Sigmoid colon (tissue), 3 donors: ENCODE data around the gene INTS3.

Experiments
- CTCF ChIP-seq, 4 experiments: fragments of 450-650 bp in 3 of 4; fragments of 200-600 bp in 1 of 4; IDR thresholded peaks; one replicate each; pipeline ENCODE4 v1.5.1; 2016 to 2019; ENCODE audit warnings: antibody characterized with exemption in 4 of 4, mild to moderate bottlenecking in 3 of 4, moderate library complexity in 2 of 4
- POLR2A ChIP-seq, 2 donors: fragments of 450-650 bp; IDR thresholded peaks; one replicate each; pipeline ENCODE4 v1.6.1; 2016; ENCODE audit warnings: antibody characterized with exemption in 2 of 2, mild to moderate bottlenecking in 2 of 2, moderate library complexity in 2 of 2

- TF ChIP-seq CTCF (IDR thresholded peaks at IDR 0.05) (no peak), POLR2A (IDR thresholded peaks at IDR 0.05) (no peak)
These were observed 30.4 kb upstream of the INTS3 start for GRCh38 chr1:153697191-153698019.
